ENCODE measurements around the gene BCL7C. TPM values are rescaled to one million over a fixed set of nuclear protein-coding genes. Genes with fewer than 3 reads are reported as not detected.

BCL7C gene
- polyA plus RNA-seq, 3 donors, result 11.8 to 52.1 (median 22.0) TPM

GRCh38 chr16:30924076-30924912 is 30.4 kb upstream of the BCL7C start:
- H3K27ac ChIP-seq (ENCODE audit: low read depth, low read length), result peak overlapping the region; percentile 10
- WGBS, 3 donors, result 4 to 15% (median 7%) methylated on average over 14 to 47 of the region's 53 CpGs

- WGBS, 3 donors, result 1 to 2% (median 1%) methylated on average over 7 to 30 of the region's 31 CpGs
- H3K27ac ChIP-seq (ENCODE audit: low read depth, low read length), result peak within 1 kb of the TSS; percentile 48
Measured at GRCh38 chr16:30923554-30924075, 29.7 kb upstream of the BCL7C start, which contains the start of gene FBXL19. TSS of gene FBXL19 (plus strand) at chr16:30923572. CDS start at chr16:30925755, 2,183 bp downstream.

GRCh38 chr16:30922960-30923535 is 29.2 kb upstream of the BCL7C start:
- peak overlapping the region; percentile 48 for H3K27ac ChIP-seq (ENCODE audit: low read depth, low read length)
- 0 to 1% (median 0%) methylated on average over 27 to 32 of the region's 33 CpGs for WGBS, 3 donors

GRCh38 chr16:30922420-30922959 is 28.6 kb upstream of the BCL7C start:
- peak overlapping the region; percentile 48 for H3K27ac ChIP-seq (ENCODE audit: low read depth, low read length)
- WGBS, 3 donors, result 0 to 1% (median 1%) methylated on average over 42 of the region's 42 CpGs

GRCh38 chr16:30921748-30922419 is 28.0 kb upstream of the BCL7C start:
- WGBS, 3 donors, result 0 to 1% (median 0%) methylated on average over 37 of the region's 37 CpGs
- peak overlapping the region; percentile 60 for H3K27ac ChIP-seq (ENCODE audit: low read depth, low read length)

- H3K27ac ChIP-seq (ENCODE audit: low read depth, low read length), result peak overlapping the region; percentile 60
- whole genome bisulfite sequencing, 3 donors, result 21 to 26% (median 26%) methylated on average over 6 of the region's 6 CpGs
Measured at GRCh38 chr16:30921459-30921747, 27.5 kb upstream of the BCL7C start.

GRCh38 chr16:30920891-30921290 is 27.0 kb upstream of the BCL7C start:
- H3K27ac ChIP-seq (ENCODE audit: low read depth, low read length), result no peak overlapping the region
- WGBS, 3 donors, result 48 to 70% (median 66%) methylated on average over 2 of the region's 2 CpGs

- 64 to 72% (median 64%) methylated on average over 1 of the region's 1 CpG for WGBS, 3 donors
Measured at GRCh38 chr16:30918614-30919013, 24.7 kb upstream of the BCL7C start.

GRCh38 chr16:30914830-30915229 is 21.0 kb upstream of the BCL7C start:
- H3K27ac ChIP-seq (ENCODE audit: low read depth, low read length), result no peak overlapping the region
- WGBS, 3 donors, result 91 to 97% (median 93%) methylated on average over 3 of the region's 3 CpGs

More at GRCh38 chr16:30918614-30919013, 24.7 kb upstream of the BCL7C start:
- H3K27ac ChIP-seq (ENCODE audit: low read depth, low read length), result no peak overlapping the region

GRCh38 chr16:30912794-30913412 is 19.0 kb upstream of the BCL7C start:
- 89 to 94% (median 90%) methylated on average over 6 of the region's 6 CpGs for WGBS, 3 donors

GRCh38 chr16:30910427-30911029 is 16.7 kb upstream of the BCL7C start:
- H3K27ac ChIP-seq (ENCODE audit: low read depth, low read length), result no peak overlapping the region
- 68 to 73% (median 70%) methylated on average over 18 of the region's 18 CpGs for WGBS, 3 donors

More at GRCh38 chr16:30912794-30913412, 19.0 kb upstream of the BCL7C start:
- no peak overlapping the region for H3K27ac ChIP-seq (ENCODE audit: low read depth, low read length)

GRCh38 chr16:30907064-30907463 is 13.2 kb upstream of the BCL7C start:
- H3K27ac ChIP-seq (ENCODE audit: low read depth, low read length), result no peak overlapping the region
- WGBS, 3 donors, result 86 to 92% (median 90%) methylated on average over 4 of the region's 4 CpGs

- 70 to 85% (median 76%) methylated on average over 18 to 19 of the region's 19 CpGs for WGBS, 3 donors
- peak overlapping the region; percentile 4 for H3K27ac ChIP-seq (ENCODE audit: low read depth, low read length)
Measured at GRCh38 chr16:30904114-30904780, 10.4 kb upstream of the BCL7C start.

GRCh38 chr16:30903596-30903995 is 9.7 kb upstream of the BCL7C start:
- 23 to 76% (median 28%) methylated on average over 4 of the region's 4 CpGs for WGBS, 3 donors
- H3K27ac ChIP-seq (ENCODE audit: low read depth, low read length), result peak overlapping the region; percentile 4

GRCh38 chr16:30903002-30903401 is 9.1 kb upstream of the BCL7C start:
- H3K27ac ChIP-seq (ENCODE audit: low read depth, low read length), result no peak overlapping the region
- WGBS, 3 donors, result 50 to 76% (median 67%) methylated on average over 4 of the region's 4 CpGs

- WGBS, 3 donors, result 6 to 10% (median 7%) methylated on average over 77 to 99 of the region's 99 CpGs
- peak overlapping the region; percentile 3 for H3K27ac ChIP-seq (ENCODE audit: low read depth, low read length)
Measured at GRCh38 chr16:30902029-30902972, 8.4 kb upstream of the BCL7C start.

Measured in adipose tissue (tissue), 3 donors.